OCI-LY1 (cell line): Measurements from ENCODE around the gene ANKRD13B.

ENCODE experiments used
- CTCF ChIP-seq: fragments of 200-600 bp; sonication (generic), shearing (Covaris generic); IDR thresholded peaks from 2 replicates; pipeline ENCODE4 v1.5.1; 2017; ENCODE audit warnings: mild to moderate bottlenecking, antibody characterized with exemption, low read length, moderate library complexity, mixed read lengths
- EZH2 ChIP-seq: fragments of 200-600 bp; sonication (generic), shearing (Covaris generic); IDR thresholded peaks from 2 replicates; pipeline ENCODE4 v1.8.0; 2017; ENCODE audit warnings: borderline replicate concordance, mixed run types, mild to moderate bottlenecking, antibody characterized with exemption, low read length, moderate library complexity, mixed read lengths

GRCh38 chr17:29623283-29623647 lies 30.3 kb downstream of the ANKRD13B start:
- TF ChIP-seq CTCF (no peak), EZH2 (no peak)
